H1 (cell line): ENCODE data around the gene IFT27. TPM values are rescaled to one million over a fixed set of nuclear protein-coding genes. Genes with fewer than 3 reads are reported as not detected.

Experiments used
- CTCF ChIA-PET: fragments of 300-600 bp; sonication (Branson Sonifier 250); formaldehyde crosslinking; loops from one replicate; lab custom pipeline; 2021; ENCODE audit not compliant: partially characterized antibody; lab: Charles Lee
- POLR2A ChIA-PET: fragments of 300-600 bp; sonication (Branson Sonifier 250); formaldehyde crosslinking; loops from one replicate; lab custom pipeline; 2021; ENCODE audit warnings: inconsistent platforms; ENCODE audit not compliant: partially characterized antibody; lab: Charles Lee
- DNase-seq, 2 experiments: peaks; one replicate each; pipeline versions ENCODE4 v3.0.0 to v3.0.0-alpha.2; 2010 to 2022; ENCODE audit warnings: low spot score in 2 of 2, low read depth in 1 of 2, mixed read lengths in 1 of 2
- FAIRE-seq: peaks from 2 replicates; lab custom pipeline; 2011; peaks lifted over from hg19 to GRCh38; lab: Jason Lieb, UNC
- H2AFZ ChIP-seq: 2 replicates; pipeline ENCODE4 v1.8.1; 2012; ENCODE audit warnings: low read length, inconsistent platforms
- H2AK5ac ChIP-seq: 2 replicates; pipeline ENCODE4 v1.6.1; 2013; ENCODE audit warnings: low read depth, low read length
- H2BK120ac ChIP-seq: replicated peaks from 2 replicates; pipeline ENCODE3; 2013; ENCODE audit warnings: low read depth, low read length, inconsistent platforms
- H2BK12ac ChIP-seq: 2 replicates; pipeline ENCODE4 v1.6.1; 2013; ENCODE audit warnings: low read depth, low read length
- H2BK15ac ChIP-seq: 2 replicates; pipeline ENCODE4 v1.6.1; 2013; ENCODE audit warnings: low read length
- H2BK20ac ChIP-seq: 2 replicates; pipeline ENCODE4 v1.6.1; 2013; ENCODE audit warnings: low read length
- H2BK5ac ChIP-seq: 2 replicates; pipeline ENCODE4 v1.6.1; 2013; ENCODE audit warnings: low read depth, low read length
- H3K14ac ChIP-seq: 2 replicates; pipeline ENCODE4 v1.6.1; 2013; ENCODE audit warnings: inconsistent platforms; ENCODE audit not compliant: insufficient read length
- H3K18ac ChIP-seq: 2 replicates; pipeline ENCODE4 v1.6.1; 2013; ENCODE audit warnings: low read length; ENCODE audit errors: extremely low read depth
- H3K23ac ChIP-seq: 2 replicates; pipeline ENCODE4 v1.6.1; 2013; ENCODE audit warnings: inconsistent platforms; ENCODE audit not compliant: insufficient read length
- H3K23me2 ChIP-seq: 2 replicates; pipeline ENCODE4 v1.6.1; 2013; ENCODE audit warnings: low read depth, low read length
- H3K27ac ChIP-seq: 2 replicates; pipeline ENCODE4 v1.6.1; 2011; ENCODE audit warnings: low read depth, low read length, inconsistent platforms
- H3K27me3 ChIP-seq, 4 experiments: replicated peaks in 1 of 4; 1 replicate in 1 of 4; 2 replicates in 3 of 4; pipeline versions ENCODE4 v1.6.1 to v1.8.1; 2011 to 2013; ENCODE audit warnings: low read length in 3 of 4, mild to moderate bottlenecking in 3 of 4, inconsistent platforms in 2 of 4, mixed read lengths in 2 of 4, moderate library complexity in 1 of 4; ENCODE audit not compliant: control insufficient read depth in 3 of 4, insufficient read depth in 3 of 4; ENCODE audit errors: extremely low read depth in 1 of 4
- H3K36me3 ChIP-seq, 4 experiments: 2 replicates each; pipeline versions ENCODE4 v1.6.1 to v1.8.1; 2011 to 2013; ENCODE audit warnings: mild to moderate bottlenecking in 4 of 4, low read length in 3 of 4, moderate library complexity in 2 of 4, control low read depth in 1 of 4, inconsistent platforms in 1 of 4; ENCODE audit not compliant: insufficient read depth in 4 of 4, control insufficient read depth in 2 of 4
- H3K4ac ChIP-seq: replicated peaks from 2 replicates; pipeline ENCODE3; 2013; ENCODE audit warnings: low read length, low read depth, mixed read lengths, inconsistent platforms; ENCODE audit not compliant: insufficient read length
- H3K4me1 ChIP-seq, 4 experiments: replicated peaks in 1 of 4; 1 replicate in 1 of 4; 2 replicates in 3 of 4; pipeline versions ENCODE4 v1.6.1 to v1.8.1; 2011 to 2013; ENCODE audit warnings: low read length in 3 of 4, inconsistent platforms in 2 of 4, mixed read lengths in 1 of 4; ENCODE audit not compliant: insufficient read depth in 4 of 4, control insufficient read depth in 3 of 4
- H3K4me2 ChIP-seq, 2 experiments: 2 replicates each; pipeline versions ENCODE4 v1.6.1 to v1.8.1; 2011 to 2013; ENCODE audit warnings: low read depth in 2 of 2, low read length in 2 of 2, control low read depth in 1 of 2, inconsistent platforms in 1 of 2, mild to moderate bottlenecking in 1 of 2; ENCODE audit not compliant: insufficient read depth in 1 of 2
- H3K4me3 ChIP-seq, 4 experiments: fragments of 200-600, 300-600 bp in 1 of 4; sonication (generic), shearing (Covaris generic), sonication (Bioruptor Twin) in 1 of 4; 2 replicates each; pipeline versions ENCODE4 v1.5.1 to v1.8.1; 2011 to 2016; ENCODE audit warnings: low read length in 4 of 4, low read depth in 3 of 4, control low read depth in 2 of 4, inconsistent platforms in 2 of 4, mild to moderate bottlenecking in 2 of 4, mixed read lengths in 1 of 4, moderate library complexity in 1 of 4; ENCODE audit not compliant: insufficient read depth in 2 of 4; ENCODE audit errors: extremely low read depth in 1 of 4
- H3K56ac ChIP-seq: replicated peaks from 2 replicates; pipeline ENCODE3; 2013; ENCODE audit warnings: low read depth, mild to moderate bottlenecking, mixed read lengths, low read length, inconsistent platforms; ENCODE audit not compliant: insufficient read length
- H3K79me1 ChIP-seq: 2 replicates; pipeline ENCODE4 v1.6.1; 2013; ENCODE audit warnings: low read depth, low read length, control low read depth
- H3K79me2 ChIP-seq, 2 experiments: 2 replicates each; pipeline versions ENCODE4 v1.6.1 to v1.8.1; 2012 to 2013; ENCODE audit warnings: low read length in 2 of 2, mild to moderate bottlenecking in 2 of 2, inconsistent platforms in 1 of 2; ENCODE audit not compliant: insufficient read depth in 2 of 2, control insufficient read depth in 1 of 2
- H3K9ac ChIP-seq, 4 experiments: replicated peaks in 1 of 4; 1 replicate in 1 of 4; 2 replicates in 3 of 4; pipeline versions ENCODE4 v1.6.1 to v1.8.1; 2011 to 2013; ENCODE audit warnings: low read depth in 3 of 4, low read length in 3 of 4, control low read depth in 2 of 4, mild to moderate bottlenecking in 2 of 4, moderate library complexity in 2 of 4, inconsistent platforms in 1 of 4; ENCODE audit errors: extremely low read depth in 1 of 4
- H3K9me3 ChIP-seq, 2 experiments: 2 replicates each; pipeline versions ENCODE4 v1.6.1 to v1.8.1; 2012 to 2013; ENCODE audit warnings: mild to moderate bottlenecking in 2 of 2, moderate library complexity in 2 of 2, control low read depth in 1 of 2, inconsistent platforms in 1 of 2, low read depth in 1 of 2, low read length in 1 of 2, mixed read lengths in 1 of 2; ENCODE audit not compliant: insufficient read depth in 2 of 2
- H4K20me1 ChIP-seq, 2 experiments: replicated peaks in 1 of 2; 2 replicates each; pipeline versions ENCODE3 to v1.8.1; 2011 to 2013; ENCODE audit warnings: inconsistent platforms in 2 of 2, low read length in 2 of 2, mild to moderate bottlenecking in 1 of 2; ENCODE audit not compliant: insufficient read depth in 2 of 2, control insufficient read depth in 1 of 2
- H4K5ac ChIP-seq: 2 replicates; pipeline ENCODE4 v1.6.1; 2013; ENCODE audit warnings: low read length, low read depth, mixed read lengths, inconsistent platforms; ENCODE audit not compliant: insufficient read length
- H4K8ac ChIP-seq: 2 replicates; pipeline ENCODE4 v1.8.0; 2013; ENCODE audit warnings: mild to moderate bottlenecking, moderate library complexity, low read length, inconsistent platforms; ENCODE audit not compliant: insufficient read depth; ENCODE audit errors: extremely low read depth
- H4K91ac ChIP-seq: replicated peaks from 2 replicates; pipeline ENCODE3; 2013; ENCODE audit warnings: low read length, mixed read lengths, inconsistent platforms; ENCODE audit not compliant: insufficient read length
- CEBPB ChIP-seq: IDR thresholded peaks from 2 replicates; pipeline ENCODE4 v1.6.1; 2012; ENCODE audit warnings: low read depth, low read length
- CHD2 ChIP-seq: IDR thresholded peaks from 2 replicates; pipeline ENCODE4 v1.6.1; 2012; ENCODE audit warnings: low read length, improper control_type of control experiment
- POLR2A ChIP-seq, 2 experiments: IDR thresholded peaks; 1 replicate in 1 of 2; 2 replicates in 1 of 2; pipeline ENCODE4 v1.6.1; 2011; ENCODE audit warnings: low read depth in 2 of 2, low read length in 2 of 2, mild to moderate bottlenecking in 2 of 2; ENCODE audit errors: control extremely low read depth in 1 of 2
- RXRA ChIP-seq: IDR thresholded peaks from 2 replicates; pipeline ENCODE4 v1.6.1; 2011; ENCODE audit warnings: low read depth, mild to moderate bottlenecking, low read length, moderate library complexity; ENCODE audit not compliant: insufficient read depth
- SIX5 ChIP-seq: IDR thresholded peaks from 2 replicates; pipeline ENCODE4 v1.6.1; 2011; ENCODE audit warnings: mild to moderate bottlenecking, low read depth, low read length
- WGBS, 2 experiments: shearing (Covaris generic) in 1 of 2; methylation state at CpG; one replicate each; pipeline versions ENCODE4 v1.1.6 to v1.1.7; 2013 to 2015; ENCODE audit warnings: low lambda C conversion rate in 2 of 2, mixed read lengths in 2 of 2, inconsistent platforms in 1 of 2, low coverage in 1 of 2, missing lambda C conversion rate in 1 of 2; ENCODE audit not compliant: insufficient replicate concordance in 2 of 2, insufficient coverage in 1 of 2, insufficient read length in 1 of 2; ENCODE audit errors: extremely low coverage in 1 of 2, missing lambda C conversion rate in 1 of 2; 5-methylcytosine and 5-hydroxymethylcytosine counted together
- polyA plus RNA-seq, 7 experiments: library from polyadenylated mRNA; depleted of rRNA in 3 of 7; stranded (reverse) in 5 of 7; unstranded in 2 of 7; fragments of >200 nt in 5 of 7; fragments of 200-250 nt in 2 of 7; gene quantifications; 1 replicate in 5 of 7; 2 replicates in 1 of 7; 4 replicates in 1 of 7; pipeline versions ENCODE4 v1.2.1 to v1.2.3, GENCODE V29; 2011 to 2013; ENCODE audit warnings: missing spikeins in 2 of 7, mixed read lengths in 2 of 7
- total RNA-seq: library from RNA; stranded (reverse); fragmentation: NEBNext Ultra II Directional; extraction: Animal tissue kit (Norgen Biotek cat#: 25700); gene quantifications from 2 replicates; pipeline ENCODE4 v1.2.1, GENCODE V29; 2021

Gene IFT27
- total and polyA plus RNA-seq, 2 of the 8 experiments (the other 6 are each of a cell fraction or from before 2014, with no cell fraction given): 36.4 to 46.2 TPM

DNA sequence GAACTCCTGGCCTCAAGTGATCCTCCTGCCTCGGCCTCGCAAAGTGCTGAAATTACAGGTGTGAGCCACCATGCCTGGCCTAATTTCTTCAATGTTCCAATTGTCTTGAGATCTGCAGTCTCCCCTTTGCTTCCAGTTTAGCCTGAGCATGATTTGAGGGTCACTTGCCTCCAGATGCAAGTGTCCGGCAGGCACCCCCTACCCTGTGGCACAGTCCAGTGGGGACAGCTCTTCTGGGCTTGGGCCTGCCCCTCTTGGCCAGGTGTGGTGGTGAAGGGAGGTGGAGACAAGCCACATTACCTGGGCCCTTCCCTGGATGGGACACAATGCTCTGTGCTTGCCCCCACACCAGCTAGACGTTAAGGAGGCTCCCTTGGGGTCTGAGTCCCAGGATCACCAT, 51.1 kb downstream of the IFT27 start:
- Histone ChIP-seq H3K36me3 (no peaks in the 10 kb centered on the region; a peak in 1 of 8 replicates), H3K23ac (no peak overlapping the region), H2BK5ac (no peak overlapping the region), H3K18ac (no peak overlapping the region), H3K56ac (no peak overlapping the region), H2BK120ac (no peak overlapping the region), H3K4me1 (peaks cover 0 to 2% (median 0%) of the 10 kb centered on the region in 4 experiments; a peak in 4 of 7 replicates), H2AK5ac (no peak overlapping the region), H3K4me3 (no peak overlapping the region), H3K9ac (no peak overlapping the region), H3K9me3 (no peaks in the 10 kb centered on the region), H3K27ac (no peak overlapping the region), H3K27me3 (peaks cover 0 to 3% (median 0%) of the 10 kb centered on the region in 4 experiments; a peak in 1 of 7 replicates), H4K5ac (no peak overlapping the region), H2BK20ac (no peak overlapping the region), H3K4ac (no peak overlapping the region), H2AFZ (no peak overlapping the region), H4K20me1 (peaks cover 0 to 4% of the 10 kb centered on the region in 2 experiments), H3K79me2 (no peaks in the 10 kb centered on the region), H4K91ac (no peak overlapping the region), H4K8ac (no peak overlapping the region), H2BK12ac (no peak overlapping the region), H3K79me1 (no peaks in the 10 kb centered on the region), H2BK15ac (no peak overlapping the region), H3K4me2 (no peak overlapping the region), H3K14ac (no peak overlapping the region), H3K23me2 (no peaks in the 10 kb centered on the region)
- ChIA-PET CTCF (interaction anchor here (0.6 kb wide), 2 partner anchors 25 to 758 kb away, joined by 3 read pairs; no protein-coding TSS in a partner anchor), POLR2A (no interaction called here)
- DNase-seq (no peak), FAIRE-seq (no peak)
- 84% methylated on average over 4 of the region's 4 CpGs; no CpG with 5 or more reads in 1 of the 2 experiments for WGBS, 2 experiments
- TF ChIP-seq CEBPB (no peak), SIX5 (no peak), RXRA (no peak), CHD2 (no peak), POLR2A (IDR thresholded peaks at IDR 0.05; ENCODE audit: control extremely low read depth in 1 of 2, low read depth in 2 of 2, low read length in 2 of 2) (no peak)
